IMR-90 (cell line): ENCODE measurements around the gene ABCC3. TPM values are rescaled to one million over a fixed set of nuclear protein-coding genes. Genes with fewer than 3 reads are reported as not detected.

Experiments
- ATAC-seq: fragments of 200-7000 bp; cut with Tn5 transposase; 2 replicates; pipeline ENCODE4 v1.9.1; 2020; ENCODE audit warnings: low read depth, mild to moderate bottlenecking, moderate library complexity
- BruUV-seq: library from RNA; stranded (reverse); fragments of 400-500 nt; replicated peaks from 2 replicates; lab custom pipeline; 2021; lab: Mats Ljungman, UMichigan
- CTCF ChIA-PET: fragments of 300-600 bp; formaldehyde crosslinking; extraction: SDS; loops from one replicate; lab custom pipeline; 2021; ENCODE audit warnings: antibody characterized with exemption; lab: Yijun Ruan, JAX
- POLR2A ChIA-PET: fragments of 300-600 bp; sonication (Branson Sonifier 250); formaldehyde crosslinking; loops from one replicate; lab custom pipeline; 2022; ENCODE audit warnings: antibody characterized with exemption; ENCODE audit not compliant: unreplicated experiment; lab: Charles Lee
- DNase-seq: peaks from one replicate; pipeline ENCODE4 v3.0.0; 2013
- H2AFZ ChIP-seq: replicated peaks from 2 replicates; pipeline ENCODE3; 2013; ENCODE audit warnings: low read length, mild to moderate bottlenecking; ENCODE audit not compliant: poor library complexity
- H2AK5ac ChIP-seq: 2 replicates; pipeline ENCODE4 v1.6.1; 2013; ENCODE audit warnings: low read depth, low read length, inconsistent platforms
- H2AK9ac ChIP-seq: replicated peaks from 2 replicates; pipeline ENCODE3; 2013; ENCODE audit warnings: mild to moderate bottlenecking, low read depth, low read length, moderate library complexity; ENCODE audit not compliant: poor library complexity
- H2BK120ac ChIP-seq: 2 replicates; pipeline ENCODE4 v1.6.1; 2013; ENCODE audit warnings: low read depth, low read length, inconsistent platforms
- H2BK15ac ChIP-seq: 3 replicates; pipeline ENCODE4 v1.6.1; 2013; ENCODE audit warnings: low read depth, low read length, inconsistent platforms
- H2BK20ac ChIP-seq: 2 replicates; pipeline ENCODE4 v1.6.1; 2013; ENCODE audit warnings: low read depth, mild to moderate bottlenecking, inconsistent platforms, low read length, moderate library complexity
- H2BK5ac ChIP-seq: 2 replicates; pipeline ENCODE4 v1.6.1; 2013; ENCODE audit warnings: mild to moderate bottlenecking, low read depth, low read length, inconsistent platforms; ENCODE audit not compliant: poor library complexity, severe bottlenecking
- H3K14ac ChIP-seq: replicated peaks from 2 replicates; pipeline ENCODE4 v1.6.1; 2013; ENCODE audit warnings: low read depth, low read length, inconsistent platforms
- H3K18ac ChIP-seq: 2 replicates; pipeline ENCODE4 v1.6.1; 2013; ENCODE audit warnings: low read depth, low read length, control low read depth
- H3K23ac ChIP-seq: 2 replicates; pipeline ENCODE4 v1.6.1; 2013; ENCODE audit warnings: low read depth, low read length, inconsistent platforms
- H3K27ac ChIP-seq: 2 replicates; pipeline ENCODE4 v1.5.1; 2013; ENCODE audit warnings: mild to moderate bottlenecking, control low read depth, low read length; ENCODE audit not compliant: insufficient read depth
- H3K27me3 ChIP-seq: 2 replicates; pipeline ENCODE4 v1.6.1; 2013; ENCODE audit warnings: low read length; ENCODE audit not compliant: control insufficient read depth, insufficient read depth
- H3K36me3 ChIP-seq: 2 replicates; pipeline ENCODE4 v1.6.1; 2013; ENCODE audit warnings: low read length, mixed read lengths; ENCODE audit not compliant: control insufficient read depth, insufficient read depth
- H3K4ac ChIP-seq: 2 replicates; pipeline ENCODE4 v1.6.1; 2013; ENCODE audit warnings: low read depth, low read length, inconsistent platforms
- H3K4me1 ChIP-seq: 2 replicates; pipeline ENCODE4 v1.6.1; 2013; ENCODE audit warnings: low read length, mixed read lengths; ENCODE audit not compliant: control insufficient read depth, insufficient read depth
- H3K4me2 ChIP-seq: 2 replicates; pipeline ENCODE4 v1.6.1; 2013; ENCODE audit warnings: low read depth, mild to moderate bottlenecking, control low read depth, low read length, moderate library complexity
- H3K4me3 ChIP-seq: 2 replicates; pipeline ENCODE4 v1.5.1; 2013; ENCODE audit warnings: low read depth, mild to moderate bottlenecking, control low read depth, low read length, moderate library complexity; ENCODE audit not compliant: insufficient read depth
- H3K56ac ChIP-seq: 2 replicates; pipeline ENCODE4 v1.6.1; 2013; ENCODE audit warnings: low read length, inconsistent platforms; ENCODE audit not compliant: insufficient read depth; ENCODE audit errors: extremely low read depth
- H3K79me1 ChIP-seq, 2 experiments: 2 replicates each; pipeline ENCODE4 v1.6.1; 2013; ENCODE audit warnings: low read length in 2 of 2, inconsistent platforms in 1 of 2, low read depth in 1 of 2
- H3K9ac ChIP-seq: 2 replicates; pipeline ENCODE4 v1.6.1; 2013; ENCODE audit warnings: low read depth, low read length, control low read depth
- H3K9me1 ChIP-seq: 2 replicates; pipeline ENCODE4 v1.6.1; 2013; ENCODE audit warnings: low read length, inconsistent platforms; ENCODE audit not compliant: insufficient read depth
- H3K9me3 ChIP-seq: 2 replicates; pipeline ENCODE4 v1.6.1; 2013; ENCODE audit warnings: low read length; ENCODE audit not compliant: control insufficient read depth, insufficient read depth
- H4K20me1 ChIP-seq: 2 replicates; pipeline ENCODE4 v1.6.1; 2013; ENCODE audit warnings: low read length, inconsistent platforms; ENCODE audit not compliant: insufficient read depth
- H4K5ac ChIP-seq: 2 replicates; pipeline ENCODE4 v1.6.1; 2013; ENCODE audit warnings: mild to moderate bottlenecking, low read depth, low read length, control low read depth
- H4K8ac ChIP-seq, 2 experiments: 2 replicates each; pipeline ENCODE4 v1.6.1; 2013; ENCODE audit warnings: low read depth in 2 of 2, low read length in 2 of 2, control low read depth in 1 of 2, inconsistent platforms in 1 of 2
- H4K91ac ChIP-seq: 2 replicates; pipeline ENCODE4 v1.6.1; 2013; ENCODE audit warnings: low read depth, low read length, inconsistent platforms; ENCODE audit not compliant: insufficient read depth
- CTCF ChIP-seq: conservative IDR thresholded peaks from 2 replicates; pipeline ENCODE4 v1.5.1; 2012; ENCODE audit warnings: mild to moderate bottlenecking, low read depth, low read length, improper control_type of control experiment
- MAZ ChIP-seq: IDR thresholded peaks from 2 replicates; pipeline ENCODE4 v1.6.1; 2012; ENCODE audit warnings: low read depth, mild to moderate bottlenecking, low read length, improper control_type of control experiment, moderate library complexity, borderline replicate concordance
- MXI1 ChIP-seq: IDR thresholded peaks from 2 replicates; pipeline ENCODE4 v1.6.1; 2012; ENCODE audit warnings: low read depth, mild to moderate bottlenecking, low read length, moderate library complexity, borderline replicate concordance
- POLR2A ChIP-seq: IDR thresholded peaks from 2 replicates; pipeline ENCODE4 v1.6.1; 2012; ENCODE audit warnings: mild to moderate bottlenecking, low read depth, low read length
- RCOR1 ChIP-seq: IDR thresholded peaks from 2 replicates; pipeline ENCODE4 v1.6.1; 2012; ENCODE audit warnings: mild to moderate bottlenecking, low read length, improper control_type of control experiment; ENCODE audit not compliant: insufficient replicate concordance
- SMC3 ChIP-seq: fragments of 150-350 bp; IDR thresholded peaks from 2 replicates; pipeline ENCODE4 v1.6.1; 2016; ENCODE audit warnings: low read depth, mild to moderate bottlenecking, antibody characterized with exemption, low read length, moderate library complexity
- USF2 ChIP-seq: fragments of 150-350 bp; IDR thresholded peaks from 2 replicates; pipeline ENCODE4 v1.6.1; 2017; ENCODE audit warnings: mild to moderate bottlenecking, antibody characterized with exemption, low read length, low read depth
- WGBS, 2 experiments: methylation state at CpG; one replicate each; pipeline versions ENCODE4 v1.1.5 to v1.1.7; 2013; ENCODE audit warnings: missing lambda C conversion rate in 2 of 2; ENCODE audit not compliant: insufficient read length in 1 of 2; ENCODE audit errors: extremely low coverage in 2 of 2; 5-methylcytosine and 5-hydroxymethylcytosine counted together
- dilution Hi-C: fragments of 300-500 bp; cut with HindIII; formaldehyde crosslinking; loops from one replicate; pipeline ENCODE4 v1.14.3; 2018; ENCODE audit warnings: low sequenced_read_pairs; ENCODE audit not compliant: unreplicated experiment
- in situ Hi-C: fragments of 300-500 bp; cut with MboI; formaldehyde crosslinking; loops from 3 replicates; pipeline ENCODE4 v1.14.3; 2019; ENCODE audit warnings: low sequenced_read_pairs, inconsistent platforms, mixed read lengths
- intact Hi-C: fragments of 100-400 bp; cut with micrococcal nuclease; formaldehyde crosslinking; loops from 2 replicates; pipeline ENCODE4 v1.10.0; 2022
- polyA plus RNA-seq, 3 experiments: library from polyadenylated mRNA; depleted of rRNA; stranded (reverse); fragments of >200 nt; gene quantifications; 2 replicates each; pipeline ENCODE4 v1.2.3, GENCODE V29; 2012; ENCODE audit warnings: low replicate concordance in 1 of 3
- total RNA-seq: library from RNA; depleted of rRNA; stranded (reverse); fragments of >200 nt; gene quantifications from 2 replicates; pipeline ENCODE4 v1.2.3, GENCODE V29; 2012

The ABCC3 gene
- total and polyA plus RNA-seq, 2 of the 4 experiments (the other 2 are of a cell fraction), result 3.2 to 6.6 TPM

- no peak overlapping the region for H3K23ac ChIP-seq
- DNase-seq (no peak), ATAC-seq (no peak)
- peaks cover 2% of the 10 kb centered on the region; the same call in 1 of the 2 replicates for H3K9me3 ChIP-seq
- no peak overlapping the region for H3K4ac ChIP-seq
- BruUV-seq, result no TSS peak
- in situ Hi-C loops, result no loop called here
- H4K8ac ChIP-seq, result no peak overlapping the region
- peaks cover 24% of the 10 kb centered on the region for H3K9me1 ChIP-seq
- H3K4me3 ChIP-seq, result no peak overlapping the region
- no peak overlapping the region for H2BK120ac ChIP-seq
- no peak overlapping the region for H3K14ac ChIP-seq
- intact Hi-C loops, result no loop called here
- no peak overlapping the region for H2BK5ac ChIP-seq
- no peak overlapping the region for H2BK20ac ChIP-seq
- no peak overlapping the region for H2AFZ ChIP-seq
- H2AK9ac ChIP-seq, result no peak overlapping the region
- peaks cover 0 to 13% of the 10 kb centered on the region in 2 experiments; a peak in 1 of 4 replicates for H3K79me1 ChIP-seq
- no peak overlapping the region for H3K18ac ChIP-seq
- ChIA-PET POLR2A (no interaction called here), CTCF (no interaction called here)
- TF ChIP-seq MXI1, result no peak
- no peak for TF ChIP-seq USF2
- TF ChIP-seq SMC3, result no peak
- TF ChIP-seq RCOR1, result no peak
- no peak for TF ChIP-seq POLR2A
- no peak for TF ChIP-seq MAZ
- no peak for TF ChIP-seq CTCF
- dilution Hi-C loops, result no loop called here
- no peak overlapping the region for H3K9ac ChIP-seq
- no peak overlapping the region for H4K5ac ChIP-seq
- H4K91ac ChIP-seq, result no peak overlapping the region
- no peaks in the 10 kb centered on the region for H3K27me3 ChIP-seq
- H3K56ac ChIP-seq, result no peak overlapping the region
- H4K20me1 ChIP-seq, result no peaks in the 10 kb centered on the region
- peaks cover 25% of the 10 kb centered on the region for H3K4me1 ChIP-seq
- no peak overlapping the region for H3K27ac ChIP-seq
- H2BK15ac ChIP-seq, result no peak overlapping the region
- no peak overlapping the region for H3K4me2 ChIP-seq
- no peak overlapping the region for H2AK5ac ChIP-seq
- WGBS, 2 experiments, result 90% methylated on average over 2 of the region's 5 CpGs; no CpG with 5 or more reads in 1 of the 2 experiments
- peaks cover 2% of the 10 kb centered on the region; the same call in 1 of the 2 replicates for H3K36me3 ChIP-seq
These were observed 21.8 kb downstream of the ABCC3 start for GRCh38 chr17:50656509-50656908.
